ENCODE data around the gene CNPY1. TPM values are rescaled to one million over a fixed set of nuclear protein-coding genes. Genes with fewer than 3 reads are reported as not detected.

Gene CNPY1
- polyA plus RNA-seq, 1 of the 3 experiments (the other 2 are of a cell fraction), result not detected

DNA sequence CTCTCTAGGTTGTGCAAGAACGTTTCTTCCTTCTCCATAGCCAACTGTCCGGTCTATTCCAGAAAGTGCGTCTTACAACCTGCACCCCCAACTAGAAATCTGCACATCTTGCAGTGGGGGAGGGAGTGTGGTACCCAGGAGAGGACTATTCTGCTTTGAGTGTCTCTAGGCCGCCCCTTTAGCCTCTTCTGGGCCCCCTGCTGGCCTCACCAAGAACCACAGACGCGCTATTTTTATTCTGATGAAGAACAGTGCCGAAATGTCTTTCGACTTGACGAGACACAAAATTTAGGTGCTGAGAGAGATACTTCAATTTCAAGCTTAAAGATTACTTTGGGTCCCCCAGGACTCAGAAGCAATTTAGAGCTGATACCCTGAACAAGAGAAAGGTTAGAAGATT, 1.0 kb downstream of the CNPY1 start:
- ChIA-PET CTCF (interaction anchor here (0.6 to 4.9 kb wide), 7 partner anchors 11 to 631 kb away, joined by 3 to 33 read pairs (median 4); no protein-coding TSS in a partner anchor), POLR2A (no interaction called here)
- Histone ChIP-seq H2AFZ (ENCODE audit: low read depth) (no peak overlapping the region), H3K27ac (ENCODE audit: low read depth in 2 of 2, low read length in 1 of 2) (no peak overlapping the region), H3K9ac (no peak overlapping the region), H3K79me2 (ENCODE audit: insufficient read depth) (no peaks in the 10 kb centered on the region), H3K4me2 (no peak overlapping the region), H3K4me1 (ENCODE audit: control insufficient read depth in 1 of 2, insufficient read depth in 2 of 2, low read depth in 1 of 2, low read length in 1 of 2) (no peaks in the 10 kb centered on the region), H3K9me3 (no peaks in the 10 kb centered on the region), H3K9me2 (no peaks in the 10 kb centered on the region), H3K4me3 (ENCODE audit: low read depth in 2 of 2, low read length in 1 of 2) (no peak overlapping the region), H3K27me3 (ENCODE audit: insufficient read depth) (peaks cover 64% of the 10 kb centered on the region), H3F3A (replicated peaks; ENCODE audit: insufficient read depth) (no peaks in the 10 kb centered on the region), H3K36me3 (replicated peaks in 1 of 2; ENCODE audit: control insufficient read depth in 1 of 2, insufficient read depth in 2 of 2, low read length in 1 of 2) (no peaks in the 10 kb centered on the region), H4K20me1 (ENCODE audit: insufficient read depth) (no peaks in the 10 kb centered on the region)
- WGBS (ENCODE audit: low lambda C conversion rate), result 66% methylated on average over 9 of the region's 9 CpGs
- DNase-seq, result no peak
- no peak for TF ChIP-seq EZH2phosphoT487 (IDR thresholded peaks at IDR 0.05; ENCODE audit: borderline replicate concordance, low read depth)
- TF ChIP-seq, protein P1, sequence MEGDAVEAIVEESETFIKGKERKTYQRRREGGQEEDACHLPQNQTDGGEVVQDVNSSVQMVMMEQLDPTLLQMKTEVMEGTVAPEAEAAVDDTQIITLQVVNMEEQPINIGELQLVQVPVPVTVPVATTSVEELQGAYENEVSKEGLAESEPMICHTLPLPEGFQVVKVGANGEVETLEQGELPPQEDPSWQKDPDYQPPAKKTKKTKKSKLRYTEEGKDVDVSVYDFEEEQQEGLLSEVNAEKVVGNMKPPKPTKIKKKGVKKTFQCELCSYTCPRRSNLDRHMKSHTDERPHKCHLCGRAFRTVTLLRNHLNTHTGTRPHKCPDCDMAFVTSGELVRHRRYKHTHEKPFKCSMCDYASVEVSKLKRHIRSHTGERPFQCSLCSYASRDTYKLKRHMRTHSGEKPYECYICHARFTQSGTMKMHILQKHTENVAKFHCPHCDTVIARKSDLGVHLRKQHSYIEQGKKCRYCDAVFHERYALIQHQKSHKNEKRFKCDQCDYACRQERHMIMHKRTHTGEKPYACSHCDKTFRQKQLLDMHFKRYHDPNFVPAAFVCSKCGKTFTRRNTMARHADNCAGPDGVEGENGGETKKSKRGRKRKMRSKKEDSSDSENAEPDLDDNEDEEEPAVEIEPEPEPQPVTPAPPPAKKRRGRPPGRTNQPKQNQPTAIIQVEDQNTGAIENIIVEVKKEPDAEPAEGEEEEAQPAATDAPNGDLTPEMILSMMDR (IDR thresholded peaks at IDR 0.05), result peak; percentile 40; the same call in 1 of the 2 replicates

DNA sequence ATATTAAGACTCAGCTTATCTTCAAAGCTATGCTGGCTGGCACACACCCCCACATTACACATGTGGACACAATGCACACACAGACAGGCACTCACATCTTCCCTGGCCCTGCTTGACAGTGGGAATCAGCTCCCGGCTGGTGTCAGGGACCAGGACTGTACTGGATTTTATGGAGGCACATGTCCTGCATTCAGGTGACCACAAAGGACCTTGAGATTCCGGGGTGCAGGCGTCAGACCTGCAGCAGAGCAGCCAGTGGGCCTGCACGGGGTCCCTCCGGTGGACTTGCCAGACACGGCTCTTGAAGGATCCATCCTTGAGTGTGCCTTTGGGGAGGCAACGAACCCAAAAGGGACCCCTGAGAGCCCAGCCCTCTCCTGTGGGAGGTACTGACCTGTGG, 1.9 kb downstream of the CNPY1 start:
- H3K27ac ChIP-seq (ENCODE audit: low read depth in 2 of 2, low read length in 1 of 2), result no peak overlapping the region
- no peaks in the 10 kb centered on the region for H3K9me2 ChIP-seq
- TF ChIP-seq GATA2 (CRISPR knock-in tag; IDR thresholded peaks at IDR 0.05) (no peak), SMC3 (IDR thresholded peaks at IDR 0.05; ENCODE audit: low read depth, low read length) (no peak), ELF1 (IDR thresholded peaks at IDR 0.05) (no peak), SIN3A (IDR thresholded peaks at IDR 0.05; ENCODE audit: borderline replicate concordance, low read depth, low read length) (no peak), POLR2AphosphoS5 (IDR thresholded peaks at IDR 0.05; ENCODE audit: low read depth, low read length) (no peak), RXRA (IDR thresholded peaks at IDR 0.05; ENCODE audit: borderline replicate concordance, low read depth) (no peak)
- TF ChIP-seq, protein P2, sequence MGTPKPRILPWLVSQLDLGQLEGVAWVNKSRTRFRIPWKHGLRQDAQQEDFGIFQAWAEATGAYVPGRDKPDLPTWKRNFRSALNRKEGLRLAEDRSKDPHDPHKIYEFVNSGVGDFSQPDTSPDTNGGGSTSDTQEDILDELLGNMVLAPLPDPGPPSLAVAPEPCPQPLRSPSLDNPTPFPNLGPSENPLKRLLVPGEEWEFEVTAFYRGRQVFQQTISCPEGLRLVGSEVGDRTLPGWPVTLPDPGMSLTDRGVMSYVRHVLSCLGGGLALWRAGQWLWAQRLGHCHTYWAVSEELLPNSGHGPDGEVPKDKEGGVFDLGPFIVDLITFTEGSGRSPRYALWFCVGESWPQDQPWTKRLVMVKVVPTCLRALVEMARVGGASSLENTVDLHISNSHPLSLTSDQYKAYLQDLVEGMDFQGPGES (IDR thresholded peaks at IDR 0.05; ENCODE audit: low read depth, low read length), result no peak
- TF ChIP-seq, protein P1 (IDR thresholded peaks at IDR 0.05), result no peak
- TF ChIP-seq, protein P3, sequence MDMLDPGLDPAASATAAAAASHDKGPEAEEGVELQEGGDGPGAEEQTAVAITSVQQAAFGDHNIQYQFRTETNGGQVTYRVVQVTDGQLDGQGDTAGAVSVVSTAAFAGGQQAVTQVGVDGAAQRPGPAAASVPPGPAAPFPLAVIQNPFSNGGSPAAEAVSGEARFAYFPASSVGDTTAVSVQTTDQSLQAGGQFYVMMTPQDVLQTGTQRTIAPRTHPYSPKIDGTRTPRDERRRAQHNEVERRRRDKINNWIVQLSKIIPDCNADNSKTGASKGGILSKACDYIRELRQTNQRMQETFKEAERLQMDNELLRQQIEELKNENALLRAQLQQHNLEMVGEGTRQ (IDR thresholded peaks at IDR 0.05; ENCODE audit: borderline replicate concordance, low read depth, low read length), result no peak
- no peaks in the 10 kb centered on the region for H4K20me1 ChIP-seq (ENCODE audit: insufficient read depth)
- no peak overlapping the region for H3K4me3 ChIP-seq (ENCODE audit: low read depth in 2 of 2, low read length in 1 of 2)
- no peak overlapping the region for H2AFZ ChIP-seq (ENCODE audit: low read depth)
- no peaks in the 10 kb centered on the region for H3K9me3 ChIP-seq
- CTCF ChIA-PET, result interaction anchor here (0.9 to 4.9 kb wide), 5 partner anchors 10 to 54 kb away, joined by 3 to 33 read pairs (median 3); no protein-coding TSS in a partner anchor
- H3K9ac ChIP-seq, result no peak overlapping the region
- peaks cover 69% of the 10 kb centered on the region for H3K27me3 ChIP-seq (ENCODE audit: insufficient read depth)
- POLR2A ChIA-PET, result no interaction called here
- H3K36me3 ChIP-seq (replicated peaks in 1 of 2; ENCODE audit: control insufficient read depth in 1 of 2, insufficient read depth in 2 of 2, low read length in 1 of 2), result no peaks in the 10 kb centered on the region
- 40% methylated on average over 7 of the region's 7 CpGs for WGBS (ENCODE audit: low lambda C conversion rate)
- no peaks in the 10 kb centered on the region for H3K4me1 ChIP-seq (ENCODE audit: control insufficient read depth in 1 of 2, insufficient read depth in 2 of 2, low read depth in 1 of 2, low read length in 1 of 2)
- DNase-seq, result no peak
- H3F3A ChIP-seq (replicated peaks; ENCODE audit: insufficient read depth), result no peaks in the 10 kb centered on the region
- H3K79me2 ChIP-seq (ENCODE audit: insufficient read depth), result no peaks in the 10 kb centered on the region
- H3K4me2 ChIP-seq, result no peak overlapping the region

Measured in SK-N-SH (cell line).